Panc1 (cell line): ENCODE data around the gene TK2.

Source experiments
- CTCF ChIP-seq: fragments of 450-650 bp; IDR thresholded peaks from 2 replicates; pipeline ENCODE4 v1.5.1; 2017; ENCODE audit warnings: mild to moderate bottlenecking
- POLR2AphosphoS5 ChIP-seq: IDR thresholded peaks from 2 replicates; pipeline ENCODE4 v1.6.1; 2012; ENCODE audit warnings: mild to moderate bottlenecking, low read depth, low read length, moderate library complexity
- REST ChIP-seq, 2 experiments: IDR thresholded peaks; 2 replicates each; pipeline ENCODE4 v1.6.1; 2011 to 2012; ENCODE audit warnings: low read depth in 2 of 2, control low read depth in 1 of 2, low read length in 1 of 2, mild to moderate bottlenecking in 1 of 2, moderate library complexity in 1 of 2; ENCODE audit not compliant: insufficient read depth in 1 of 2
- SIN3A ChIP-seq: IDR thresholded peaks from 2 replicates; pipeline ENCODE4 v1.6.1; 2012; ENCODE audit warnings: low read depth, mild to moderate bottlenecking, low read length, moderate library complexity, borderline replicate concordance; ENCODE audit not compliant: insufficient read depth
- TCF7L2 ChIP-seq: IDR thresholded peaks from 2 replicates; pipeline ENCODE4 v1.6.1; 2011; ENCODE audit warnings: mild to moderate bottlenecking, low read depth, low read length, inconsistent platforms

GRCh38 chr16:66495440-66495839 lies 54.5 kb downstream of the TK2 start:
- no peak for TF ChIP-seq CTCF
- TF ChIP-seq POLR2AphosphoS5: no peak
- no peak for TF ChIP-seq REST (IDR thresholded peaks at IDR 0.05; ENCODE audit: insufficient read depth in 1 of 2, low read depth in 2 of 2, low read length in 1 of 2)
- TF ChIP-seq TCF7L2: no peak
- no peak for TF ChIP-seq SIN3A
